B cell (primary cell): Measurements from ENCODE around the gene SLITRK6. TPM values are rescaled to one million over a fixed set of nuclear protein-coding genes. Genes with fewer than 3 reads are reported as not detected.

Source experiments
- ATAC-seq: fragments of 200-7000 bp; cut with Tn5 transposase; one replicate; pipeline ENCODE4 v1.10.0; 2021; ENCODE audit warnings: low read depth, mild to moderate bottlenecking, moderate number of reproducible peaks, moderate library complexity
- CTCF ChIA-PET: fragments of 350-600 bp; sonication (Branson Sonifier 250); formaldehyde crosslinking; loops from one replicate; lab custom pipeline; 2021; ENCODE audit warnings: antibody characterized with exemption, inconsistent platforms; lab: Charles Lee
- POLR2A ChIA-PET: fragments of 350-600 bp; sonication (Branson Sonifier 250); formaldehyde crosslinking; loops from one replicate; lab custom pipeline; 2021; ENCODE audit warnings: antibody characterized with exemption; lab: Charles Lee
- DNase-seq: peaks from one replicate; pipeline ENCODE4 v3.0.0; 2013
- H2AFZ ChIP-seq: 2 replicates; pipeline ENCODE4 v1.6.1; 2012; ENCODE audit warnings: mild to moderate bottlenecking, low read depth, low read length; ENCODE audit not compliant: insufficient read depth, poor library complexity, severe bottlenecking
- H3K27ac ChIP-seq, 2 donors: 1 replicate in 1 of 2; 2 replicates in 1 of 2; pipeline ENCODE4 v1.5.1; 2012 to 2013; ENCODE audit warnings: low read length in 2 of 2, mild to moderate bottlenecking in 2 of 2, moderate library complexity in 1 of 2
- H3K27me3 ChIP-seq, 4 experiments: fragments of 200-600 bp in 1 of 4; sonication (generic) in 1 of 4; replicated peaks in 1 of 4; 1 replicate in 2 of 4; 2 replicates in 2 of 4; pipeline versions ENCODE4 v1.6.1 to v1.7.0; 2013 to 2016; ENCODE audit warnings: low read length in 3 of 4, mild to moderate bottlenecking in 2 of 4, mixed read lengths in 1 of 4, moderate library complexity in 1 of 4; ENCODE audit not compliant: insufficient read depth in 4 of 4, control insufficient read depth in 3 of 4; ENCODE audit errors: control extremely low read depth in 1 of 4
- H3K36me3 ChIP-seq, 2 experiments: replicated peaks in 1 of 2; 1 replicate in 1 of 2; 2 replicates in 1 of 2; pipeline versions ENCODE4 v1.6.1 to v1.7.1; 2013; ENCODE audit warnings: low read length in 1 of 2; ENCODE audit not compliant: insufficient read depth in 2 of 2, control insufficient read depth in 1 of 2; ENCODE audit errors: control extremely low read depth in 1 of 2, extremely low read depth in 1 of 2
- H3K4me1 ChIP-seq, 2 donors: fragments of 200-600 bp in 1 of 2; sonication (generic) in 1 of 2; 1 replicate in 1 of 2; 2 replicates in 1 of 2; pipeline versions ENCODE4 v1.5.1 to v1.6.1; 2013 to 2017; ENCODE audit warnings: low read length in 2 of 2; ENCODE audit not compliant: control insufficient read depth in 2 of 2, insufficient read depth in 2 of 2
- H3K4me2 ChIP-seq: replicated peaks from 2 replicates; pipeline ENCODE3; 2012; ENCODE audit warnings: mild to moderate bottlenecking, low read depth, low read length; ENCODE audit not compliant: poor library complexity, severe bottlenecking
- H3K4me3 ChIP-seq, 5 experiments: fragments of 200-600 bp in 1 of 5; sonication (generic) in 1 of 5; 1 replicate in 3 of 5; 2 replicates in 2 of 5; pipeline versions ENCODE4 v1.5.1 to v1.7.0; 2011 to 2016; ENCODE audit warnings: low read length in 4 of 5, mild to moderate bottlenecking in 4 of 5, low read depth in 2 of 5, control low read depth in 1 of 5, moderate library complexity in 1 of 5; ENCODE audit not compliant: insufficient read depth in 1 of 5; ENCODE audit errors: control extremely low read depth in 1 of 5, extremely low read depth in 1 of 5
- H3K79me2 ChIP-seq: fragments of 200-600 bp; sonication (generic); one replicate; pipeline ENCODE4 v1.6.0; 2016; ENCODE audit warnings: low read length; ENCODE audit not compliant: control insufficient read depth, insufficient read depth
- H3K9ac ChIP-seq: fragments of 200-600 bp; sonication (generic); 2 replicates; pipeline ENCODE4 v1.6.1; 2017; ENCODE audit warnings: mild to moderate bottlenecking, low read length, moderate library complexity
- H3K9me3 ChIP-seq, 3 donors: one replicate each; pipeline versions ENCODE4 v1.6.1 to v1.7.1; 2013; ENCODE audit warnings: low read length in 2 of 3; ENCODE audit not compliant: control insufficient read depth in 2 of 3, insufficient read depth in 1 of 3; ENCODE audit errors: control extremely low read depth in 1 of 3
- H4K20me1 ChIP-seq: 2 replicates; pipeline ENCODE4 v1.6.0; 2012; ENCODE audit warnings: mild to moderate bottlenecking, low read length; ENCODE audit not compliant: insufficient read depth, control insufficient read depth, poor library complexity, severe bottlenecking
- H3K27ac Mint-ChIP-seq: one replicate; pipeline ENCODE4 v1.8.0; 2021; ENCODE audit warnings: mixed read lengths
- H3K27me3 Mint-ChIP-seq: one replicate; pipeline ENCODE4 v1.8.0; 2021; ENCODE audit warnings: mixed read lengths
- H3K4me1 Mint-ChIP-seq: one replicate; pipeline ENCODE4 v1.8.0; 2021; ENCODE audit warnings: mixed read lengths
- H3K4me3 Mint-ChIP-seq: one replicate; pipeline ENCODE4 v1.8.0; 2021; ENCODE audit warnings: mixed read lengths
- H3K9me3 Mint-ChIP-seq: one replicate; pipeline ENCODE4 v1.8.0; 2022; ENCODE audit warnings: mixed read lengths; ENCODE audit not compliant: insufficient read depth
- CTCF ChIP-seq: fragments of 200-600 bp; IDR thresholded peaks from one replicate; pipeline ENCODE4 v1.8.0; 2022; ENCODE audit warnings: antibody characterized with exemption, mild to moderate bottlenecking
- EZH2 ChIP-seq: IDR thresholded peaks from 2 replicates; pipeline ENCODE4 v1.6.1; 2012; ENCODE audit warnings: borderline replicate concordance, low read depth, mild to moderate bottlenecking, moderate library complexity, low read length; ENCODE audit not compliant: insufficient read depth, poor library complexity, severe bottlenecking
- WGBS: methylation state at CpG from one replicate; pipeline ENCODE4 v1.1.5; 2013; ENCODE audit warnings: missing lambda C conversion rate; ENCODE audit not compliant: insufficient coverage; 5-methylcytosine and 5-hydroxymethylcytosine counted together
- intact Hi-C: fragments of 100-400 bp; cut with micrococcal nuclease; formaldehyde crosslinking; loops from one replicate; pipeline ENCODE4 v1.10.0; 2022
- polyA plus RNA-seq: library from polyadenylated mRNA; depleted of rRNA; stranded (reverse); fragments of >200 nt; gene quantifications from 2 replicates; pipeline ENCODE4 v1.2.3, GENCODE V29; 2012
- total RNA-seq, 2 donors: library from RNA; stranded (reverse); fragments of 120-200 nt in 1 of 2; gene quantifications; 1 replicate in 1 of 2; 2 replicates in 1 of 2; pipeline versions ENCODE4 v1.2.3 to v1.2.4, GENCODE V29; 2013 to 2022

Gene SLITRK6
- total and polyA plus RNA-seq, 2 donors (not counting 1 experiment from before 2014, with no cell fraction given), result not detected

DNA sequence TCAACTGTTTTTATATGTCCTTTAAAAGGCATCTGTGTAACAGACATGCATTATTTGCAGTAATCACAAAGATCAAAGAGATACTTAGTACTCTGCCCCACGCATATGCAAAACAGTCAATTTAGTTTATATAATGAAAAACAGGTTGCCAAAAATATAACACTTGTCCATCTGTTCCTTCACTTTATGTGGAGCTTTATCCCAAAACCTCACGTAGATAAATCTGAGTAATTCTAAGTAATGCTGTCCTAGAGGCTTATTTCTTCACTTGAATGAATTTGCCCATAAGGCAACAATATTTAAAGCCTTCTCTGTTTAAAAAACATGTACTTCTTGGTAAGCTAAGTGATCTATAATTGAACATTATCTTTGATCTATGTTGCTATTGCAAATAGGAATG, 20.3 kb upstream of the SLITRK6 start:
- H3K79me2 ChIP-seq, result no peaks in the 10 kb centered on the region
- ChIA-PET CTCF (no interaction called here), POLR2A (no interaction called here)
- DNase-seq, result no peak
- no peaks in the 10 kb centered on the region for H3K4me1 ChIP-seq
- H3K4me1 Mint-ChIP-seq, result no peaks in the 10 kb centered on the region
- no CpG with 5 or more reads among the region's 2 CpGs for WGBS
- no peak overlapping the region for H3K4me3 ChIP-seq
- no peak for ATAC-seq
- no peak overlapping the region for H3K4me2 ChIP-seq
- no peaks in the 10 kb centered on the region for H3K27me3 ChIP-seq
- no peak overlapping the region for H3K27ac ChIP-seq
- H4K20me1 ChIP-seq, result no peaks in the 10 kb centered on the region
- TF ChIP-seq CTCF (no peak), EZH2 (no peak)
- H3K9me3 ChIP-seq, result no peaks in the 10 kb centered on the region
- H3K36me3 ChIP-seq, result no peaks in the 10 kb centered on the region
- intact Hi-C loops, result no loop called here
- no peaks in the 10 kb centered on the region for H3K27me3 Mint-ChIP-seq
- no peak overlapping the region for H3K27ac Mint-ChIP-seq
- H2AFZ ChIP-seq, result no peak overlapping the region
- no peak overlapping the region for H3K4me3 Mint-ChIP-seq
- H3K9ac ChIP-seq, result no peak overlapping the region
- H3K9me3 Mint-ChIP-seq, result no peaks in the 10 kb centered on the region

DNA sequence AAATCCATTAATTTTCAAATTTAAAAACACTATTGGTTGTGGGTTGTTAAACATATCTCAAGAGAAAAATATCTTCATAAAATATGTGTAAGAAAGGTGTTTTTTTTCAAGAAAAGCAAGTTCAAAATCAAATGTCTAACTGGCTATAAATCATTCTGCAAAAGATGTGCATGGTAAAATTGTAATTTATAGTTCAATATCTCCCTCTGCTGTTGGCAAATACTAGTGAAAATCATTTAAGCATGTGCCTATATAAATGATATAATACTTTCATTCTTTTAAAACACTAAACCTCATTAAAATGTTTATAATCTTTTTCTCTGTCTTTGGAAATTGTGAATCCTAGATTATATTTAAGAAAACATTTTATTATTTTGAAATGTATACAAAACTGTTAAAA, 17.2 kb upstream of the SLITRK6 start:
- Histone ChIP-seq H3K27me3 (no peaks in the 10 kb centered on the region), H3K4me2 (no peak overlapping the region), H3K36me3 (no peaks in the 10 kb centered on the region), H3K4me1 (no peaks in the 10 kb centered on the region), H3K27ac (no peak overlapping the region), H3K79me2 (no peaks in the 10 kb centered on the region), H3K4me3 (no peak overlapping the region), H2AFZ (no peak overlapping the region), H3K9ac (no peak overlapping the region), H4K20me1 (no peaks in the 10 kb centered on the region), H3K9me3 (no peaks in the 10 kb centered on the region)
- ChIA-PET POLR2A (no interaction called here), CTCF (no interaction called here)
- intact Hi-C loops, result no loop called here
- no peaks in the 10 kb centered on the region for H3K4me1 Mint-ChIP-seq
- peaks cover 3% of the 10 kb centered on the region for H3K9me3 Mint-ChIP-seq
- no peak overlapping the region for H3K27ac Mint-ChIP-seq
- no peak overlapping the region for H3K4me3 Mint-ChIP-seq
- no peaks in the 10 kb centered on the region for H3K27me3 Mint-ChIP-seq
- TF ChIP-seq CTCF, result no peak
- no peak for TF ChIP-seq EZH2
- DNase-seq, result no peak
- ATAC-seq, result no peak
